GM12865 (cell line): Measurements from ENCODE around the gene TSPEAR.

Source experiments
- DNase-seq: peaks from one replicate; pipeline ENCODE4 v3.0.0; 2010; ENCODE audit warnings: low read depth
- H3K4me3 ChIP-seq: 2 replicates; pipeline ENCODE4 v1.5.1; 2011; ENCODE audit warnings: mild to moderate bottlenecking, low read depth, low read length, control low read depth
- TF ChIP-seq, protein P1 (sequence below): IDR thresholded peaks from 2 replicates; pipeline ENCODE4 v1.5.1; 2011; ENCODE audit warnings: low read length, control low read depth, low read depth, inconsistent platforms; ENCODE audit not compliant: insufficient read depth; ENCODE audit errors: missing control alignments

The TSPEAR gene

GRCh38 chr21:44750675-44751025, 39.3 kb upstream of the TSPEAR start:
- TF ChIP-seq, protein P1, sequence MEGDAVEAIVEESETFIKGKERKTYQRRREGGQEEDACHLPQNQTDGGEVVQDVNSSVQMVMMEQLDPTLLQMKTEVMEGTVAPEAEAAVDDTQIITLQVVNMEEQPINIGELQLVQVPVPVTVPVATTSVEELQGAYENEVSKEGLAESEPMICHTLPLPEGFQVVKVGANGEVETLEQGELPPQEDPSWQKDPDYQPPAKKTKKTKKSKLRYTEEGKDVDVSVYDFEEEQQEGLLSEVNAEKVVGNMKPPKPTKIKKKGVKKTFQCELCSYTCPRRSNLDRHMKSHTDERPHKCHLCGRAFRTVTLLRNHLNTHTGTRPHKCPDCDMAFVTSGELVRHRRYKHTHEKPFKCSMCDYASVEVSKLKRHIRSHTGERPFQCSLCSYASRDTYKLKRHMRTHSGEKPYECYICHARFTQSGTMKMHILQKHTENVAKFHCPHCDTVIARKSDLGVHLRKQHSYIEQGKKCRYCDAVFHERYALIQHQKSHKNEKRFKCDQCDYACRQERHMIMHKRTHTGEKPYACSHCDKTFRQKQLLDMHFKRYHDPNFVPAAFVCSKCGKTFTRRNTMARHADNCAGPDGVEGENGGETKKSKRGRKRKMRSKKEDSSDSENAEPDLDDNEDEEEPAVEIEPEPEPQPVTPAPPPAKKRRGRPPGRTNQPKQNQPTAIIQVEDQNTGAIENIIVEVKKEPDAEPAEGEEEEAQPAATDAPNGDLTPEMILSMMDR: no peak
- no peak overlapping the region for H3K4me3 ChIP-seq
- DNase-seq: no peak

GRCh38 chr21:44749759-44750674, 38.6 kb upstream of the TSPEAR start:
- DNase-seq: no peak
- no peak overlapping the region for H3K4me3 ChIP-seq
- TF ChIP-seq, protein P1: no peak

- DNase-seq: no peak
- TF ChIP-seq, protein P1: no peak
Observed at GRCh38 chr21:44749116-44749758, 37.9 kb upstream of the TSPEAR start.

GRCh38 chr21:44748621-44749020, 37.2 kb upstream of the TSPEAR start:
- H3K4me3 ChIP-seq: no peak overlapping the region
- TF ChIP-seq, protein P1: no peak
- DNase-seq: no peak

More at GRCh38 chr21:44749116-44749758, 37.9 kb upstream of the TSPEAR start:
- H3K4me3 ChIP-seq: no peak overlapping the region

DNA sequence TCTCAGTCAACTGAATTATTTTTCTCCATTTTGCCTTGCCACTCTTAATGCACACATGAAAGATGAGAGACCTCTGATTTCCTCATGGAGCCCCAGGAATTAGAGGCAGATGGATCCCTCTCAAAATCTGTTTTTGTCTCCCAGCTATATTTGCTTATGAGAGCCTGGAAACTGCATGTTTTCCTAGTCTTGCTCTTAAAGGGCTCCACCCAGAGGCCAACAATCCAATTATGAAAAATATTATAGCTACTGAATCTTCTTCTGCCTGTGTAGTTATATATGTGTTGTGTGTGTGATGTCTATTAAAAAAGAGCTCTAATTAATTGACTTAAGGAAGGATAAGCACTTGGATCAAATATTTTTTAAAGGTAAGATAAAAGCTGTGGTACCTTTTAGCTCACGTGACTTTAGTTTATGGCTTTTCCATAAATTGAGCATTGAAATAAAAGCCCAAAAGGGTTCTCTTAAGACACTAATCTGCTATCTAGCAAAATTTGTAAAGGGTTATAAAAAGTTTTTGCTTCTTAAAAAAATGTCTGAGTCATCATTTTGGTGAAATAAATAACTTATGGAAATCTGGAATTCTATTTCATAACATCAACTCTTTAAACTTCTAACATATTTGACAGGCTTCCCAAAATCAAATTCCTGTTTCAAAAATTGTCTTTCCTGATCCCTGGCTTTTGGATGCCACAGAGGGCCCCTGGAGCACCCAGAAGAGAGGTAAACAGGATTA, 31.2 kb upstream of the TSPEAR start:
- no peak for DNase-seq
- TF ChIP-seq, protein P1: peak; percentile 3
- H3K4me3 ChIP-seq: no peak overlapping the region

DNA sequence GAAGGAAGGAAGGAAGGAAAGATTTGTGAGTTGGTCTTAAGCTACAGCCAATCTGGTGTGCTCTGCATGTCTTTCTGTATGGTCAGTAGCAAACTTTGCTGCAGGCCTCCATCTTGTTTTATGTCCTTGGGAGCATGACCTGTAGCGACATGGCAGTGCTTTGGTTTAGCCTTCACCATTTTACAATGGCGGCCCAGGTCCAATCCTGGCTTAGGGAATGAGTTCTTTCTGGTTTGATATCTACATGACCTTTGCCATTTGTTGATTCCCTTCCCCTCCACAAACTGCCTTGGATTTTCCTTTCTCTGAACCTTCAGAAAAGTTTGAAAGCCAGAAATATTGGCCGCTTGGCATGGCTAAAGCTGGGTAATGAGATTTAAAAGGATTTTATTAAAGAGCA, 30.5 kb upstream of the TSPEAR start:
- no peak for DNase-seq
- TF ChIP-seq, protein P1: no peak
- no peak overlapping the region for H3K4me3 ChIP-seq
